Stimulated activated CD8-positive, alpha-beta memory T cell treated with anti-CD3 and anti-CD28 coated beads, Interleukin-4, amount 100 ng/mL, for 1 hour (primary cell): ENCODE measurements around the gene ZMYM4.

Source experiments
- DNase-seq, 2 donors: peaks; one replicate each; pipeline ENCODE4 v3.0.0-alpha.2; 2020; ENCODE audit warnings: low read depth in 2 of 2, low spot score in 1 of 2

Gene ZMYM4

GRCh38 chr1:35274197-35274596 is 5.7 kb downstream of the ZMYM4 start:
- no peak for DNase-seq

GRCh38 chr1:35278886-35279554 is 10.5 kb downstream of the ZMYM4 start:
- DNase-seq = no peak

GRCh38 chr1:35279555-35279904 is 11.0 kb downstream of the ZMYM4 start:
- no peak for DNase-seq

DNA sequence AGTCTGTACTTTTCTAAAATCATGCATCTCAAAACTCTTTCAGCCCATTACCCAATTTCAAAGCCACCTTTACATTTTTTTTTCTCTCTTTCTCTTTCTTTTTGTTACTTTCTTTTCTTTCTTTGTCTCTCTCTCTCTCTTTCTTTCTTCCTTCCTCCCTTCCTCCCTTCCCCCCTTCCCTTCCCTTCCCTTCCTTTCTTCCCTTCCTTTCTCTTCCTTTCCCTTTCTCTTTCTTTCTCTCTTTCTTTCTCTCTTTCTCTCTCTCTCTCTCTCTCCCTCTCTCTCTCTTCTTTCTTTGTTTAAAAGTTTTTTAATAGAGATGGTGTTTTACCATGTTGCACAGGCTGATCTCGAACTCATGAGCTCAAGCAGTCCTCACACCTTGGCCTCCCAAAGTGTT is 11.5 kb downstream of the ZMYM4 start:
- no peak for DNase-seq

GRCh38 chr1:35281565-35281964 is 13.1 kb downstream of the ZMYM4 start:
- no peak for DNase-seq

- no peak for DNase-seq
Observed at GRCh38 chr1:35282172-35282571, 13.7 kb downstream of the ZMYM4 start.

GRCh38 chr1:35284852-35285251 is 16.3 kb downstream of the ZMYM4 start:
- DNase-seq = no peak

DNA sequence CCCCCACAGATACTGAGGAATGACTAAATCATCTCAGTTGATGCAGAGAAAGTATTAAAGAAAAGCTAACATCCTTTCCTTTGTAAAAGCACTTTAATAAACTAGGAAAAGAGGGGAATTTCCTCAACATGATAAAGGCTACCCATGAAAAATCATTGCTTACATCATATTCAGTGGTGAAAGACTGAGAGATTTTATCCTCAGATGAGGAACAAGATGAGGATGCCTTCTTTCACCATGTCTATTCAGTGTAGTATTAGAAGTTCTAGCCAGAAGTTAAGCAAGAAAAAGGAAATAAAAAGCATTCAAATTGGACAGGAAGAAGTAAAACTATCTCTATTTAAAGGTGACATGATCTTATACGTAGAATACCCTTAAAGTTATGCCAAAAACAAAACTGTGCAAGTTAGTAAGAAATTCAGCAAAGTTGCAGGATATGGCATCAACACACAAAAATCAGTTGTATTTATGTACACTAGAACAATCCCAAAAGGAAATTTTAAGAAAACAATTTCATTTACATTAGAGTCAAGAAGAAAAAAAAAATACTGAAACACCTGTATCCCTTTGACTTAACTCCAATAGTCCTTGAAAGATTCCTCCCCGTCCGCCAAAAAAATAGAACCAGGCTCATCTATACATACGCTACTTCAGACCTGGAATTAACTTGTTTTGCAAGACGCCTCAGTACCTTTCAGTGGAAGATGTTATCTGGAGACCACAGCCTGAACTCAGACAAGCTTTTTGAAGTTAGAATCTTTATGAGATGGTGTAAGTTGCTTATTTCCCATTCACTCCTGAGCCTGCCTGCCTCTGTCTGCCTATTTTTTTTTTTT is 17.5 kb downstream of the ZMYM4 start:
- DNase-seq = no peak

DNA sequence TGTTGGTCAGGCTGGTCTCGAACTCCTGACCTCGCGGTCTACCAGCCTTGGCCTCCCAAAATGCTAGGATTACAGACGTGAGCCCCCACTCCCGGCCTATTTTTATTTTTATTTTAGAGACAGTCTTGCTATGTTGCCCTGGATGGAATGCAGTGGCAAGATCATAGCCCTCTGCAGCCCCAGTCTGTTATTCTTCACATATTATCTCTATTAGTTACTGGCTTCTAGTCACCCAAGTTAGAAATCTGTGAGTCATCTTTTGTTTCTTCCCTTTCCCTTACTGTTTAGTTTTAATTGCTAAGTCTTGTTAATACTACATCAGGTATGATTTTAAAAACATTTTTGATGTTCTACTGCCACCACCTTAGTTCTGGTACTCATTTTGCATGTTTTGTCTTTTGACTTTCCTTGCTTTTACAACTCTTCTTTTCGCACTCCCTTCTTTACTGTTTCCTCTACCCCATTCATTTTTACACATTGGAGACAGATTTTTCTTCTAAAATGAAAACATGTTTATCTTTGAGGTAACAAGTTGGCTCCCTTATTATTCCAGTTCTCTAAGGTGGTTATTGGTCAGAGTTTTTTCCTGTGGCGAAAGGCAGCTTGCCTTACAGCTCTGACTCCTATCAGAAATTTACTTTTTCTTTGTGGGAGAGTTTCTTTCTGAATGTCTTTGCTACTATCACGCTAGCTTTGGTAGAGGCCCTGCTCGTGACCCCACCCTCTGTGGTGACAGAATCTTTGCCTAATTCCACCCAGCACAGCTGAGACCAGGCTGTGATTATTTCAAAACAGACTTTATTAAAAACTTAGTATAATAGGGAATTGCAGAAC is 19.5 kb downstream of the ZMYM4 start:
- DNase-seq = no peak

DNA sequence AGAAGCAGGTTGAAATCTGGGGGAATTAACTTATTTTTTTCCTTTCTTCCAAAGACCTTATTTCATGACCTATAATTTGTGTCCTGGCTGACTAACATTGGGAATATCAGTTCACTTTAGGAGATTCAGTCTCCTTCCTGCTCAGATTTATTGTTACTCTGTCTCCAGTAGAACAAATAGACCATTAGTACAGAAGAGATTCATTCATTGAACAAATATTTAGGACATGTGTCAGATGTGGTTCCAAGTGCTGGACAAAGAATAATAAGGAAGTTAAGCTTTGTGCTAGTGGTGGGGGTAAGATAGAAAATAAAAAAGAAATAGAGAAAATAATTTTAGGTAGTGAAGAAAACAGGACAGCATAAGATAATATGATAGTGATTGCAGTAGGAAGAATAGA is 20.3 kb downstream of the ZMYM4 start:
- DNase-seq = no peak

- DNase-seq = no peak
Observed at GRCh38 chr1:35290452-35290851, 21.9 kb downstream of the ZMYM4 start.

DNA sequence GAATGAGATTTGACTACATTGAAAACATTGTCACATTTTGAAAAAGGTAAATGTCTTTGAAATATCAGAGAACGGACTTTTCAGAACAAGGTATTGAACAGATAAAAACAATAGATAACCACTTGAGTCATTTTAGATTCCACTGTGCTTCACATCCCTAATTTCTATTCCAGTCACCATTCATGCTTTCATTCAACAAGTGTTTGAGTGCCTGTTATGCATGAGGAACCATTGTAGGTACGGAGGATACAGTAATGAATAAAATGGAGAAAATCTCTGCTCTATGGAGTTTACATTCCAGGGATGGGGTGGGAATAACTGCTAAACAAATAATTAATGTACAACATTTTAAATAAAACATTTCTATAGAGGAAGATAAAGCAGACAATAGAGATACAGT is 26.3 kb downstream of the ZMYM4 start:
- DNase-seq = no peak

- no peak for DNase-seq
Observed at GRCh38 chr1:35297886-35298285, 29.4 kb downstream of the ZMYM4 start.

DNA sequence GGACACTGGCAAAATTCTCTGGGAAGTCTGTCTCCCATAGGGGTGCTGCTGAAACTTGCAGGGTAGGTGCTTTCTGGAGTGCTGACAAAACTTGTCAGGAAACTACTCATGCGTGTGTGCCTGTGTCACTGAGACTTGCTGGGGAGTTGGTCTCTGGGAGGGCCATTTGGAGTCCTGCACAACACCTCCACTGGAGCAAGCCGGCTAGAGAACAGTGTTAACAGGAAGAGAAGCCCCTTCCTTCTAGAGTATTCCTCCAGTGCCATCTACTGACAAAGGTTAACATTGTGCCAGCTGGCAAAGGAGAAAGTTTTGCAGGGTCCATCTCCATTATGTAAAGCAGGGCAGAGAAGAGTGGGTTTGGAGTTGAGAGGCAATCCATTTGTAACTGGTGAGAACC is 30.0 kb downstream of the ZMYM4 start:
- DNase-seq = peak in 1 of 2 donors; percentile 4

GRCh38 chr1:35300376-35300775 is 31.9 kb downstream of the ZMYM4 start:
- DNase-seq = no peak

DNA sequence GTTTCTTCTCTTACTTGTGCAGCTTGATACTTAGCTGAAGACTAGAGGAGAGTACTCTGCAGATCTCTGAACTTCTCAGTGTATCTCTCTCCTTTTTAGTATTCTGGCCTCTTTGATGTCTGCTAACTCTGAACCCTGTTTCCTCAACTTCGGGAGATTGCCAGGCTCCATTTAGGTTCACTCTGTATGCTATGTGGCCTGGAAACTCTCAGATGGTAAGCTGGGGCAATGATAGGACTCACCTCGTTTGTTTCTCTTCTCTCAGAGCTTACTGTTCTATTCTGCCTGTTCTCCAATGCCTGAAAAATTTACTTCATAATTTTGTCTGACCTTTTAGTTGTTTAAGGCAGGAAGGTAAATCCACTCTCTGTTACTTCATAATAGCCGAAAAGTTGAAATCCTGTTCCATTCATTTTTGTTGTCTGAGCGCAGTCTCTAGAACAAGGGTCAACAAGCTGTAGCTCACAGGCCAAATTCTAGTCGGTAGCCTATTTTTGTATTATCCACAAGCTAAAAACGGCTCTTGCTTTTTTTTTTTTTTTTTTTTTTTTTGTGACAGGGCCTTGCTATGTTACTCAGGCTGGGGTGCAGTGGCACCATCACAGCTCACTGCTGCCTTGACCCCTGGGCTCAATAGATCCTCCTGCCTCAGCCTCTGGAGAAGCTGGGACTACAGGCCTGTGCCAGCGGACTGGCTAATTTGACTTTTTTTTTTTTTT is 33.3 kb downstream of the ZMYM4 start:
- DNase-seq = no peak

- DNase-seq = no peak
Observed at GRCh38 chr1:35305383-35305782, 36.9 kb downstream of the ZMYM4 start.

DNA sequence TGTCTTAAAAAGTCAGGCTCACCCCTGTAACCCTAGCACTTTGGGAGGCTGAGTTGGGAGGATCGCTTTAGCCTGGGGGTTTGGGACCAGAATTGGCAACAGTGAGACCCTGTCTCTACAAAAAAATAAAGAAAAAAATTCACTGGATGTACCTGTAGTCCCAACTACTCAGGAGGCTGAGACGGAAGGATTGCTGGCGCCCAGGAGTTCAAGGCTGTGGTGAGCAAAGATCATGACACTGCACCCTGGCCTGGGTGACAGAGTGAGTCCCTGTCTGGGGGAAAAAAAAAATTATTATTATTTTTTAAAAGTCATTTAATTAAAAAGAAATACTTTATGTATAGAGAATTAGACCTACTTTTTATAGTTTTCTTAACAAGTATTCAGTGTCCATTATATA is 47.1 kb downstream of the ZMYM4 start:
- DNase-seq = no peak

DNA sequence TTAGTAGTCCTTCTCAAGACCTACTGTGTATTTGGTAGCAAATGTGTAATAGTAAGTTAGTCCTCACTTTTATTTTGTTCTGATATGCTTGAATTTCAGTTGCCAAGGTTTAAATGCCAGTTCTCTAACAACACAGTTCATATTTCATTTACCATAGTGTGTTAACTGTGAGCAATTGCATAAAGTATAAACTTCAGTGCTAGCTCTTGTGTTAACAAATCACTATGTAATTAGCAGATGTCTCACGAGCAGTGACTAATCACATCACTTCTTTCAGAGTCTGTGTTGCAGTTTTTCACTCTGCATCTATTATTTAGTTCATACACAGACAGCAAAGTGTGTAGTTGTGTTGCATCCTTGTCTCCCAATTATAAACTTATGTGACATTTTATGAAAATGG is 47.8 kb downstream of the ZMYM4 start:
- DNase-seq = no peak

DNA sequence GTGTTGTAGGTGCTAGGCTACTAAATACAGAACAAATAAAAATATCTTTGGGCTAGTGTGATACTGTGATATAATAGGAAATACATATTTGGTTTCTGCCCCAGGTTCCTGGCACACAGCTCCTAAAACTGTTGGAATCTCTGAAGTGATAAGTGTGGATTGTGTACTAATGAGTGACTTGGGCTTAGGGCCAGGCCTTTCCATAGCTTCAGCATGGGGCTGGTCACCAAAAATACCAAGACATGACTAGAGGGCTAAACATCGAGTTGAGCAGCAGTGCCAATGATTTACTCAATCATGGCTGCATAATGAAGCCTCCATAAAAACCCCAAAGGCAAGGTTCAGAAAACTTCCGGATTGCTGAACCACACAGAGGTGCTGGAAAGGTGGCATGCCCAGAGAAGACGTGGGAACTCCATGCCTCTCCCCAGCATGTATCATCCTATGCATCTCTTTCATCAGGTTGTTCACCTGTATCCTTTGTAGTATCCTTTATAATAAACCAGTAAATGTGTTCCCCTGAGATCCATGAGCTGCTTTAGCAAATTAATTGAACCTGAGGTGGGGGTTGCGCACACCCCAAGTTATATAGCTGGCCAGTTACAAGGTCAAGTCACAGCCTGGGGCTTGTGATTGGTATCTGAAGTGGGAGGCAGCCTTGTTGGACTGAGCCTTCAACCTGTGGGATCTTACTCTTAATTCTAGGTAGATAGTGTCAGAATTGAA is 51.6 kb downstream of the ZMYM4 start:
- DNase-seq = no peak

GRCh38 chr1:35320937-35321336 is 52.4 kb downstream of the ZMYM4 start:
- no peak for DNase-seq
